ENCODE measurements around the gene TCTN1.

DNA sequence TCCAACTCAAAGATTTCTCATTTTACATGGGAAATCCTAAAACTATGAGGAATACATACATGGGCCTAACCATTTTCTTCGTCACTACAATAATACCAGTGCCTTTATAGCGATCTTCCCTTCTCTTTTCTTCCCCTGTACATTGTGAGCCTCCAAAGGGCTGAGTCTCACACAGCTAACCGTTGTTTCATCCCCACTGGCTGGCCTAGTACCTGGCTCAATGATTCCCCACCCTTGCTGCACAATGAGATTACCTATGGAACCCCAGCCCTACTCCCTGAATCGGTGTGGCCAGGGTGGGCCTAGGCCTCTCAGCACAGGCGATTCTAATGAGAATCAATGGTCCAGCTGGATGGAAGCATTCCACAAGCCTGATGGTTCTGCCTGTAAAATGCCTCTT, 46.9 kb upstream of the TCTN1 start:
- TF ChIP-seq, protein P1, sequence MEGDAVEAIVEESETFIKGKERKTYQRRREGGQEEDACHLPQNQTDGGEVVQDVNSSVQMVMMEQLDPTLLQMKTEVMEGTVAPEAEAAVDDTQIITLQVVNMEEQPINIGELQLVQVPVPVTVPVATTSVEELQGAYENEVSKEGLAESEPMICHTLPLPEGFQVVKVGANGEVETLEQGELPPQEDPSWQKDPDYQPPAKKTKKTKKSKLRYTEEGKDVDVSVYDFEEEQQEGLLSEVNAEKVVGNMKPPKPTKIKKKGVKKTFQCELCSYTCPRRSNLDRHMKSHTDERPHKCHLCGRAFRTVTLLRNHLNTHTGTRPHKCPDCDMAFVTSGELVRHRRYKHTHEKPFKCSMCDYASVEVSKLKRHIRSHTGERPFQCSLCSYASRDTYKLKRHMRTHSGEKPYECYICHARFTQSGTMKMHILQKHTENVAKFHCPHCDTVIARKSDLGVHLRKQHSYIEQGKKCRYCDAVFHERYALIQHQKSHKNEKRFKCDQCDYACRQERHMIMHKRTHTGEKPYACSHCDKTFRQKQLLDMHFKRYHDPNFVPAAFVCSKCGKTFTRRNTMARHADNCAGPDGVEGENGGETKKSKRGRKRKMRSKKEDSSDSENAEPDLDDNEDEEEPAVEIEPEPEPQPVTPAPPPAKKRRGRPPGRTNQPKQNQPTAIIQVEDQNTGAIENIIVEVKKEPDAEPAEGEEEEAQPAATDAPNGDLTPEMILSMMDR (IDR thresholded peaks at IDR 0.05), result no peak
- TF ChIP-seq EP300 (IDR thresholded peaks at IDR 0.05; ENCODE audit: low read depth) (no peak), POLR2A (IDR thresholded peaks at IDR 0.05) (no peak), POLR2AphosphoS5 (IDR thresholded peaks at IDR 0.05) (no peak)
